GM21619 (cell line): Measurements from ENCODE around the gene ACTRT2.

Experiments
- ATAC-seq: cut with Tn5 transposase; IDR thresholded peaks from one replicate; pipeline ENCODE4 v1.9.1; 2021; ENCODE audit not compliant: unreplicated experiment

The ACTRT2 gene

GRCh38 chr1:3017440-3018050 is 3.7 kb upstream of the ACTRT2 start:
- ATAC-seq, result no peak

- ATAC-seq, result no peak
Observed at GRCh38 chr1:3018051-3018471, 3.2 kb upstream of the ACTRT2 start.

DNA sequence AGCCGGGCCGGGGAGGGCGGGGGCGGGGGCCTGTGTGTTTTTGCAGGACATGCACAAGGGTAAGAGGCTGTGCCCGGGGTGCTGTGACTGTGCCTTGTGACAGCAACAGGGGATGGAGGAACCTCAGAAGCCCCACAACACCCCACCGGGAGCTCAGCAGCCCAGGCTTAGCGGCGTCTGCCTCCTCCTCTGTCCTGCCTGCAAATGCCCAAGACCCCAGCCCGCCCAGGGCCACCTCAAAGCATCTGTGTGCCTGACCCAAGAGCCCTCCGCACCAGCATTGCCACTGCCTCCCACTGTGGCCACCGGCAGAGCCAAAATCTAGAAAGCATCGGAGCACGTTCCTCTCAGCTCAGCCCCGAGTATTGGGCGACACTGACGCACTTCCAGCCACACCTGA is 2.7 kb upstream of the ACTRT2 start:
- ATAC-seq, result no peak

DNA sequence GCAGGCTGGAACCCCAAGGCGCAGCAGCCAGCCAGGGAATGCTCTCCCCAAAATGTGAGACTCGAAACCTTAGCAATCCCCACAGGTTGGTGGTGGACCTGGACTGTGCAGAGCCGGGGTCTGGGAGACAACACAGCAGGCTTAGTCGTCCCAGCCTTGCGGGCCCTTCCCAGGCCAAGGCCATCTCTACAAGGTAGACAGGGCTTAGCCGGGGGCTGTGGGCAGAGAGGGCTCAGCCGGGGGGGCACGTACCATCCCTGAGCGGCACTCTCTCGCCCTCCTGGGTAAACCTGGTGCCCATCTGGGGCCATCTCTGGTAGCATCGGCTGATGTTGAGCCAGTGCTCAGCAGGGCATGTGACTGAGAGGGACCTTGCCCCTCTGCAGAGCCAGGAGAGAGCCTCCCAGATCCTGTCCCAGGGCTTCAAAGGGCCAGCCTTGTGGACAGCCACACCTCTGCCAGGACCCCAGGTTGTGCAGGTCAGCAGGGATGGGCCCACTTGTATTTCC is 2.2 kb upstream of the ACTRT2 start:
- ATAC-seq, result no peak

GRCh38 chr1:3019516-3020051 is 1.7 kb upstream of the ACTRT2 start:
- no peak for ATAC-seq

DNA sequence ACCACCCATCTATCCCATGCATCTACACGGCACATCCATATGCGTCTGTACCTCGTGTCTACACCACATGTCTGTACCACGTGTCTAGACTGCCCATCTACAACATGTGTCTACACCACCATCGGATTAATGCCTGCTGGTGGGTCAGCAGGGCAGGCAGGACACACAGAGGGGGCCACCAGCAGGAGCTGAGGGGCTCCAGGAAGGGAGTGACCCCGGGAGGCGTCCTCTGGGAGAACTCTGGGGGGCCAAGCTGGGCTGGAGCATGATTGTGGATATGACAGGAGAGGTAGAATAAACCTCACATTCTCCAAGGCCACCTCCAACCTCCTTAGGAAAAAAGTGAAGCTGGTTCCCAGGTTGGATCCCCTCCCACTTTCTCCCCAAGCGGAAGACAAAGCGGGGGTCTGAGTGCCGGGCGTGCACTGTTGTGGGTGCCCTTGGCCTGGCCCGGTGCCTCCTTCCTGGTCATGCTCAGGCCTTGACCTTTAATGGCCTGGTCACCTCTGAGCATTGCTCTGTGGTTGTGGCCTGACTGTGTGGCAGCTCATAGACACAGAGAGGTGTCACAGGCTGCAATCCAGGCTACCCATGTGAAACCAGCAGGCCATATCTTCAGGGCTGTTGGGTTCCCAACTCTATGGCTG is 881 bp upstream of the ACTRT2 start:
- no peak for ATAC-seq

DNA sequence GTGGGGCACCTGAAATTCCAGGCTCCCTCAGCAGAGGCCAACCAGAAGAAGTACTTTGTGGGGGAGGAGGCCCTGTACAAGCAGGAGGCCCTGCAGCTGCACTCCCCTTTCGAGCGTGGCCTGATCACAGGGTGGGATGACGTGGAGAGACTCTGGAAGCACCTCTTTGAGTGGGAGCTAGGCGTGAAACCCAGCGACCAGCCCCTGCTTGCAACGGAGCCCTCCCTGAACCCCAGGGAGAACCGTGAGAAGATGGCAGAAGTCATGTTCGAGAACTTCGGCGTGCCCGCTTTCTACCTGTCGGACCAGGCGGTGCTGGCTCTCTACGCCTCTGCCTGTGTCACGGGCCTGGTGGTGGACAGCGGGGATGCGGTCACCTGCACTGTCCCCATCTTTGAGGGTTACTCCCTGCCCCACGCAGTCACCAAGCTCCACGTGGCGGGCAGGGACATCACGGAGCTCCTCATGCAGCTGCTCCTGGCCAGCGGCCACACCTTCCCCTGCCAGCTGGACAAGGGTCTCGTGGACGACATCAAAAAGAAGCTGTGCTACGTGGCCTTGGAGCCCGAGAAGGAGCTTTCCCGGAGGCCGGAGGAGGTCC is 634 bp downstream of the ACTRT2 start:
- no peak for ATAC-seq

- ATAC-seq, result no peak
Observed at GRCh38 chr1:3022511-3022973, 1.3 kb downstream of the ACTRT2 start.

GRCh38 chr1:3022976-3023375 is 1.7 kb downstream of the ACTRT2 start:
- ATAC-seq, result no peak

DNA sequence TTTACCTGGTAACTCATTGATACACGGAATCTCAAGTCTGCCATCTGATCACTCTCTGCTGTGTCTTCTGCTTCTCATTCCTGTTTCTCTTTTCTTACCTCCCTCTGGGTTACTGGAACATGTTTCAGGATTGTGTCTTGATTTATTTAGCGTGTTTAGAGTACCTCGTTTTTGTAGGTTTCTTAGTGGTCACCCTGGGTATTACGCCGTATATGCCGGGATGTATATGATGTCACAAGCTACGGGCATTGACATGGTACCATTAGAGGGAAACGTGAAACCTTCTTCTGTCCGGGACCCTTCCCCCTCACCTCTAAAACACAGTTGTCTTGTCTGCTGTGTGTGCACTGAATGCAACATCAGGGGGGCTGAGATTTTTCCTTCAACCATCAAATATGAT is 2.8 kb downstream of the ACTRT2 start:
- ATAC-seq, result no peak

- no peak for ATAC-seq
Observed at GRCh38 chr1:3024588-3024987, 3.3 kb downstream of the ACTRT2 start.

DNA sequence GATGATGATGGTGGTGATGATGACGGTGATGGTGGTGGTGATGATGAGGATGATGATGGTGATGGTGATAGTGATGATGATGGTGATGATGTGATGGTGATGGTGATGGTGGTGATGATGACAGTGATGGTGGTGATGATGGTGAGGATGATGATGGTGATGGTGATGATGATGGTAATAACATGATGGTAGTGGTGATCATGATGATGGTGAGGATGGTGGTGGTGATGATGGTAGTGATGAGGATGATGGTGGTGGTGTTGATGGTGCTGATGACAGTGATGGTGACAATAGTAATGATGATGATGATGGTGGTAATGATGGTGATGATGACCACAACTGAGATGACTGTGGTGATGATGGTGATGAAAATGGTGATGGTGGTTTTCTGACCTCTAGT is 4.9 kb downstream of the ACTRT2 start:
- no peak for ATAC-seq

- no peak for ATAC-seq
Observed at GRCh38 chr1:3026581-3027391, 5.5 kb downstream of the ACTRT2 start.

DNA sequence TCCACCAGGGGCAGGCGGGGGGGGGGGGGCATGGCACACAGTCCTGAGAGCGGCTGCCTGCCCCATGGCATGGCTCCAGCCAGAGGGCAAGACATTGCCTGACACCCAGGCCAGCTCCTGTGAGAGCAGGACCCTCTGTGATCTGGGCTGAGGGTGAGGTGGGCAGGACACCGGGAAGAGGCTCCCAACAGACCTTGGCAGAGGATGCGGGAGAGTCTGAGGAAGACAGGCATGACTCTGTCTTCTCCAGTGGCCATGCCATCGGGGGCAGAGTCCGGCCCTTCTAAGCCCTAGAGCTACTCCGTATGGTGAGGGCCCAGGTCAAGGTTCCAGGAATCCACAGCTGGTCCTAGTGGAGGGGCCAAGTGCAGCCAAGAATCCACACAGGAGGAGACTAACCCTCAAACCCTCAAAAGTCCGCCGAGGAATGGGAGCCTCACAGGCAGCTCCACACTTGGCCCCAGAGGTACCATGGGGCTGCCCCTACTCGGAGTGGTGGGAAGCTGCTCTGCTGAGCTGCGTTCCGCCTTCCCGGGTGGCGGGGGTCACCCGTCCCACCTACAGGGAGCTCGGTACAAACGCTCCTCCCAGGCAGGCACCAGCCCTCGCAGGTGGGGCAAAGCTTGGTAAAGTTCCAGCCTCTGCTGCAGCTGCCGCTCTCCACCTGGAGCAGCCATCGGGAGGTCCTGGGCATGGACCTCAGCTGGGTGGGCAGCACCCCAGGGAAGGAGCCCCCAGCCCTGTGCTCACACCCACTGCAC is 6.5 kb downstream of the ACTRT2 start:
- ATAC-seq, result no peak

DNA sequence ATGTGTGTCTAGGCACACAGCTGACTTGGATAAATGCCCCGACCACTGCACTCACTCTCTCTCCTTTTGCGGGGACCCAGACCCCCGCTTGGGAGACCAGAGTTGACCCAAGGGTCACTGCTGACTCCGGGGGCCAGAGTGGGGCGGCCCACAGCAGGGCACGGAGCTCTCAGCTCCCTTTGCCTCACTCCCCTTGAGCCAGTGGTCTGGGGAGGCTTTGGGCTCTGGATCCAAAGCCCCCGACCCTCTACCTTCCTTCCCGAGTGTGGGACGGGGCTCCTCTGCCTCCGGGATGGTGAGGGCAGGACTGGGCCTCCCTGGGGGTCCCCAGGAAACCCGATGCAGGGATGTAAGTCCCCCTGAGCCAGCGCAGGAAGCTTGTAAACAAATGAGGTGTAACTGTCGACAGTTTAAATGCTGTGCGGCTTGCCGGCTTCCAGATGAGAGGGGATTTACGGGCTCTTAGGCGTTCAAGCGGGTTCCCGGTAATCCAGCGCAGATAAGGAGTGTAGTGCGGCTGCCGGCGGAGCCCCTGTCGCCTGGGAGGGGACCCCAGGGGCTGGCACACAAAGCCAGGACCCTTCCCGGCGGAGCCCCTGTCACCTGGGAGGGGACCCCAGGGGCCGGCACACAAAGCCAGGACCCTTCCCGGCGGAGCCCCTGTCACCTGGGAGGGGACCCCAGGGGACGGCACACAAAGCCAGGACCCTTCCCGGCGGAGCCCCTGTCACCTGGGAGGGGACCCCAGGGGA is 7.4 kb downstream of the ACTRT2 start:
- no peak for ATAC-seq

DNA sequence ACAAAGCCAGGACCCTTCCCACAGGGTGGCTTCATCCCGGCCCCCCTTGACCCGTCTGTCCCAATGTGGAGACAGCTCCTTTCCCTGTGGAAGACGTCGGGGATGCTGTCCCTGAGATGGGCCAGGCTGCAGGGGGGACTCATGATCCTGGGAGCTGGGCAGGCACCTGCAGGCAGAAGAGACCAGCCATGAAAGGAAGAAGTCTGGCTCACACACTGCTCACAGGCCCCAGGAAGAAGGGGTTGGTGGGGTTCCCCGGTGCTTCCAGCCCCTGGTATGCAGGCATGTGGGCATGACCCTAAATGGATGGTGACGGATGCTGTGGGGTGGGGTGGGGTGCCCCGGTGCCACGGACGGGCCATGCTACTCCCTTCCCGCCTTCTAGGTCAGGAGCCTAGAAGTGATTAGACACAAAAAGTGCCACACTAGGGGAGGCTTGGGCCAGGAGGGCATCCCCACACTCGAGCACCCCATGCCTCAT is 8.3 kb downstream of the ACTRT2 start:
- ATAC-seq, result no peak

DNA sequence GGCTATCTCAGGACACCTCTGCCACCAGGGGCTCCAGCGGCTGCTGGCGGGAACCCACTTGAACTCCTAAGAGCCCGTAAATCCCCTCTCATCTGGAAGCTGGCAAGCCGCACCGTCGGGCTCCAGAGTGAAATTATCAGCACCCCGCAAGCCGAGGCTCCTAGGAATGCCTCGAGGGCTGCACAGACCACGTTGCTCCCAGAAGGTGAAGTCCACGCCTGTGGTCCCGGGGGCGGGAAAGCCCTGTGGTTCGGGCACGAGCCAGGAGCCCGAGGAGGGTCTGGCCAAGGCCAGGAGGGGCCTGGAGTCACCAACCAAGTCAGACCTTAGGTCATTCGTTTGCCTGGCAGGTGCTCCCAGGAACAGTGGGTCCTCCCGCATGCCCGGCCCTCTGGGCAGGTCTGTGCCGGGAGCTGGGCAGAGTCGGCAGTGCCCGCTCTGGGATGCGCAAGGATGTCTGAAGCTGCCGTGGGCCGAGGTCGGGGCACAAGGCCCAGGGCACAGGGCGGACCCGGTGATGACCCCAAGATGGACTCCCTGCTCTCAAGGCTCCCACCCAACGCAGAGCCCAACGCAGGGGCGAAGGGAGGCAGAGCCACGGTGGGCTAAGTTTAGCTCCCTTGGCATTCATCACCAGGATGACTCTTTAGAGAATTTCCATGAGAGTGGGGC is 8.9 kb downstream of the ACTRT2 start:
- no peak for ATAC-seq

GRCh38 chr1:3030663-3031381 is 9.6 kb downstream of the ACTRT2 start:
- ATAC-seq, result no peak
